Measurements from ENCODE around the gene SLAMF9. TPM values are rescaled to one million over a fixed set of nuclear protein-coding genes. Genes with fewer than 3 reads are reported as not detected.

Gene SLAMF9
- total RNA-seq, 1 donor from 2014 or later, result not detected

Other genes starting within 250 kb of the SLAMF9 start
- not detected in 2 replicates for gene CRP, start 239.6 kb downstream of the SLAMF9 start, total RNA-seq
- 34.0 and 69.3 TPM in 2 replicates for gene DUSP23, start 173.3 kb downstream of the SLAMF9 start, total RNA-seq
- 0.05 TPM in 1 of 2 replicates, not detected in the other for gene FCRL6, start 151.9 kb downstream of the SLAMF9 start, total RNA-seq
- gene SLAMF8, start 127.4 kb downstream of the SLAMF9 start, total RNA-seq, result 0.30 and 2.6 TPM in 2 replicates
- not detected in 2 replicates for gene VSIG8, start 91.6 kb downstream of the SLAMF9 start, total RNA-seq
- gene CFAP45, start 54.1 kb downstream of the SLAMF9 start, total RNA-seq, result 0.25 and 0.69 TPM in 2 replicates
- gene TAGLN2, start 28.7 kb downstream of the SLAMF9 start, total RNA-seq, result 526 and 548 TPM in 2 replicates
- gene IGSF9, start 8.6 kb downstream of the SLAMF9 start, total RNA-seq, result not detected in 2 replicates
- gene PIGM, start 77.8 kb upstream of the SLAMF9 start, total RNA-seq, result 4.0 and 5.2 TPM in 2 replicates
- gene KCNJ10, start 115.9 kb upstream of the SLAMF9 start, total RNA-seq, result 0.15 TPM in 1 of 2 replicates, not detected in the other
- not detected in 2 replicates for gene KCNJ9, start 127.3 kb upstream of the SLAMF9 start, total RNA-seq
- 56.1 and 59.4 TPM in 2 replicates for gene IGSF8, start 144.4 kb upstream of the SLAMF9 start, total RNA-seq
- gene ATP1A2, start 161.5 kb upstream of the SLAMF9 start, total RNA-seq, result 0.10 TPM in 1 of 2 replicates, not detected in the other
- not detected in 2 replicates for gene ATP1A4, start 197.4 kb upstream of the SLAMF9 start, total RNA-seq
- gene CASQ1, start 236.3 kb upstream of the SLAMF9 start, total RNA-seq, result not detected in 2 replicates